Breast epithelium (tissue), 4 donors: ENCODE data around the gene EXPH5. TPM values are rescaled to one million over a fixed set of nuclear protein-coding genes. Genes with fewer than 3 reads are reported as not detected.

Experiments used
- DNase-seq, 2 donors: peaks; one replicate each; pipeline ENCODE4 v3.0.0-alpha.2; 2019; ENCODE audit warnings: low spot score in 2 of 2
- H3K27ac ChIP-seq, 2 donors: fragments of 200-600 bp; sonication (generic) in 1 of 2; one replicate each; pipeline ENCODE4 v1.5.1; 2016 to 2019; ENCODE audit warnings: mild to moderate bottlenecking in 1 of 2
- H3K27me3 ChIP-seq, 2 donors: fragments of 200-600 bp; sonication (generic) in 1 of 2; one replicate each; pipeline versions ENCODE4 v1.5.1 to v1.6.0; 2017 to 2019; ENCODE audit warnings: control low read depth in 1 of 2, mild to moderate bottlenecking in 1 of 2
- H3K36me3 ChIP-seq: fragments of 200-600 bp; one replicate; pipeline ENCODE4 v1.5.1; 2019
- H3K4me1 ChIP-seq, 2 donors: fragments of 200-600 bp; sonication (generic); one replicate each; pipeline ENCODE4 v1.5.1; 2016 to 2019; ENCODE audit warnings: control low read depth in 1 of 2
- H3K4me3 ChIP-seq, 3 donors: fragments of 200-600 bp; sonication (generic); 1 replicate in 2 of 3; 2 replicates in 1 of 3; pipeline ENCODE4 v1.5.1; 2016 to 2019; ENCODE audit warnings: mild to moderate bottlenecking in 3 of 3, moderate library complexity in 2 of 3
- H3K9me3 ChIP-seq, 2 donors: fragments of 200-600 bp; sonication (generic) in 1 of 2; one replicate each; pipeline ENCODE4 v1.5.1; 2016 to 2019; ENCODE audit warnings: control low read depth in 1 of 2
- CTCF ChIP-seq, 3 donors: fragments of 450-650 bp; IDR thresholded peaks; one replicate each; pipeline ENCODE4 v1.5.1; 2016 to 2017; ENCODE audit warnings: antibody characterized with exemption in 3 of 3, mild to moderate bottlenecking in 3 of 3, moderate library complexity in 3 of 3
- POLR2A ChIP-seq: fragments of 450-650 bp; IDR thresholded peaks from one replicate; pipeline ENCODE4 v1.6.1; 2016; ENCODE audit warnings: antibody characterized with exemption, mild to moderate bottlenecking, moderate library complexity
- POLR2AphosphoS5 ChIP-seq, 3 donors: sonication (generic); formaldehyde crosslinking; IDR thresholded peaks; one replicate each; pipeline ENCODE4 v1.6.1; 2017; ENCODE audit warnings: antibody characterized with exemption in 3 of 3
- intact Hi-C: fragments of 100-400 bp; cut with DNase I; formaldehyde crosslinking; loops from one replicate; pipeline ENCODE4 v1.15.1; 2023; ENCODE audit warnings: low total_unique reads
- total RNA-seq, 3 donors: library from RNA; depleted of rRNA; stranded (reverse); fragments of >200 nt; gene quantifications; one replicate each; pipeline ENCODE4 v1.1.0, GENCODE V29; 2016

Gene EXPH5
- total RNA-seq, 3 donors from 2014 or later: 3.2 to 16.8 (median 8.8) TPM

DNA sequence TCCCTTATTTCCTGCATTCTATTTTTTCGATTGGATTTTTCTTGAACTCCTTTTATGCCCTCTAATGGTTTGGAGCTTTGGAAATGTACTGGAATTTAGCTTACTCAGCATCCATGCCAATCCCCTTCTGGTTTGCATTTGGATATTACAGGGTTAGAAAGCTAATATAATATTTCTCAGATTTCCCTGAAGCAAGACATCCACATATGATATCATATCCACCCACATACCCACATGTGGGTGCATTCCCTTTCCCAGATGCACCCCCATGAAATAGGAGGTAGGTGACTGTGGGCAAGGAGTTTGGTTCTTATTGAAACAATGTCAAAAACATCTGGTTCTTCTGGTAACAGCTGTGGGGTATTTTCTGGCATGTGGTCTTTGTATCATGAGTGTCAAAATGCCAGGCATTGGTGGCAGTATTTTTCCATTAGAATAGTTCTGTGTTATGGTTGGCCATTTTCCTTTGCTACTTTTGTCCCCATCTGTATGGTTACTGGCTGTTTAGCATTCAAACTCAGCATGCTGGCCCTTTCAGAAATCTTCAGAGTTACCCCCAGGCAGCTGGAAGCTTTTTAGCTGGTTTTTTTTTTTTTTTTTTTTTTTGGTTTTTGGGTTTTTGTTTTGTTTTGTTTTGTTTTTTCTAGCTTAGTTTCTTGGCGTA, 38.6 kb upstream of the EXPH5 start:
- no peak overlapping the region for H3K27ac ChIP-seq
- DNase-seq: no peak
- no peaks in the 10 kb centered on the region for H3K36me3 ChIP-seq
- H3K27me3 ChIP-seq: no peaks in the 10 kb centered on the region
- no peaks in the 10 kb centered on the region for H3K4me1 ChIP-seq
- intact Hi-C loops: no loop called here
- H3K4me3 ChIP-seq: no peak overlapping the region
- no peak for TF ChIP-seq POLR2A
- no peak for TF ChIP-seq CTCF (IDR thresholded peaks at IDR 0.05)
- TF ChIP-seq POLR2AphosphoS5 (IDR thresholded peaks at IDR 0.05): no peak
- peaks cover 9% of the 10 kb centered on the region in 2 donors for H3K9me3 ChIP-seq

GRCh38 chr11:108629274-108629673, 35.7 kb upstream of the EXPH5 start:
- intact Hi-C loops: no loop called here
- no peak overlapping the region for H3K4me3 ChIP-seq
- no peak overlapping the region for H3K27ac ChIP-seq
- TF ChIP-seq POLR2AphosphoS5 (IDR thresholded peaks at IDR 0.05): no peak
- no peaks in the 10 kb centered on the region for H3K4me1 ChIP-seq
- no peak for DNase-seq
- H3K27me3 ChIP-seq: no peaks in the 10 kb centered on the region
- H3K36me3 ChIP-seq: no peaks in the 10 kb centered on the region
- H3K9me3 ChIP-seq: peaks cover 9% of the 10 kb centered on the region in 2 donors

DNA sequence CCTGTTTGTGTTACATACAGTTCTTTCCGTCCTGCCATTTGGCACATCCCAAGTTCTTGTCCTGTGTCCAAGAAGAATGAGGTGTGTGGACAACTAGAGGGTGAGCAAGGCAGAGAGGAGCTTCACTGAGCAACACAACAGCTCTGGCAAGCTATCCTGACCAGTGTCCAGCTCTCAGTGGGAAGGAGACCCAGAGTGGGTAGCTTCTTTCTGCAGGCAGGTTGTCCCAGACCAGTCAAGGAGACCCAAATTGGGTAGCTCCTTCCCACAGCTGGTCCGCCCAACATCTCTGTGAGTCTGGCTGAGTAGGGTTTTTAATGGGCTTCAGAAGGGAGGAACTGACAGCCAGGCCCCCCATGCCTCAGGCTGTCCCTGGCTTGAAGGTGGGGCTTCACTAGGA, 35.2 kb upstream of the EXPH5 start:
- Histone ChIP-seq H3K27me3 (no peaks in the 10 kb centered on the region), H3K4me3 (no peak overlapping the region), H3K9me3 (peaks cover 9% of the 10 kb centered on the region in 2 donors), H3K27ac (no peak overlapping the region), H3K4me1 (no peaks in the 10 kb centered on the region), H3K36me3 (no peaks in the 10 kb centered on the region)
- intact Hi-C loops: no loop called here
- TF ChIP-seq CTCF (IDR thresholded peaks at IDR 0.05) (no peak), POLR2AphosphoS5 (IDR thresholded peaks at IDR 0.05) (no peak), POLR2A (no peak)
- DNase-seq: no peak

DNA sequence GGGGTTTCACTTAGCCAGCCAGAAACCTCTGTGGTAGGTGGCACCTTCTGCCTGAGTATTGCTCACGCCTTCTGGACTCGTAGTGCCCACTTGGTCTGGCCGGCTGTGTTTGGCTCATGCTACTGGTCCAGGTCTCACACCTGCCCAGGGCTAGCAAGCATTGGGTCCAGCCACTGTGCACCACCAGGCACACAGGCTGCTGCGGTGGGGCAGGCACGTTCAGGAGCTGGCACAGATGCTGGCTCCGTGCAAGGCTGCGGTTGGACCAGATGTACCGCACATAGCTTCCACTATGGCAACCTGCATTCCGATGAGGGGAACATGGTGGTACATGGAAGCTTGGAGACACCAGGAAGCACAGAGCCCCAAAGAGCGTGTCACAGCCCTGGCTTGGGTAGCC, 34.8 kb upstream of the EXPH5 start:
- no peak overlapping the region for H3K4me3 ChIP-seq
- H3K36me3 ChIP-seq: no peaks in the 10 kb centered on the region
- peaks cover 9% of the 10 kb centered on the region in 2 donors for H3K9me3 ChIP-seq
- no peak overlapping the region for H3K27ac ChIP-seq
- DNase-seq: no peak
- no peaks in the 10 kb centered on the region for H3K4me1 ChIP-seq
- H3K27me3 ChIP-seq: no peaks in the 10 kb centered on the region
- intact Hi-C loops: no loop called here
- TF ChIP-seq POLR2A (no peak), POLR2AphosphoS5 (IDR thresholded peaks at IDR 0.05) (no peak), CTCF (IDR thresholded peaks at IDR 0.05) (no peak)

DNA sequence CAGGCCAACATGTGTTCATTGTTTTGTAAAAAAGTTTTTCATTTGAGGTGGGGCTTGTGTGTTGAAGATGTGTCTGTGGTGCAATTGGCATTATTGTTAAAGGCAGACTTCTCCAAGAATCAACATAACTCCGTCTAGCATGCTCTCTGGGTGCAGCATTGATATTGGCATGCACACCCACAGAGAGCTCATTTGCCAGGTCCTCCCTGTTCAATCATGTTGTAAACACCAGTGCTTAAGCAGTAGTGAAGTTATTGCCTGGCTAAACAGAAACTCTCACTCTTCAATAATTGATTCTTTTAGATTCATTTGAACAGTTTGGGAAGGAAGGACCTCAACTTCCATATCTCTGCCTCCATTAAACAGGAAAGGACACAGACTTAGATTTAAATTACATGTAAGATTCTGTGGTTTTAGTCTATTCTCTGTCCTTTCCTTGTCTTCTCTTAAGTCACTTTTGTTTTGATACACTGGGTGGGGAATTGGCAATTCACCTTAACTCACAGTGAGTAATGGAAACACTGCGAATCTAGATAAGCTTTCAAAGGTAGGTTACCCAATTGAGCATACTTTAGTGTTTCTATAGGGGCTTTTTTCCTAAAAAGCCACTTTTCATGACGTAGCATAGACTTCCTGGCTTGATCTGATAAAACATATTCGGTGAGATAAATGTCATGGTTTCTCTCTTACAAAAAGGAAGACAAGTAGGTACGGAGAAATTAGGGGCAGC, 30.8 kb upstream of the EXPH5 start:
- no peaks in the 10 kb centered on the region for H3K27me3 ChIP-seq
- H3K4me1 ChIP-seq: no peaks in the 10 kb centered on the region
- TF ChIP-seq POLR2AphosphoS5 (IDR thresholded peaks at IDR 0.05) (no peak), CTCF (IDR thresholded peaks at IDR 0.05) (no peak), POLR2A (no peak)
- peaks cover 8 to 9% of the 10 kb centered on the region in 2 donors for H3K9me3 ChIP-seq
- intact Hi-C loops: no loop called here
- no peaks in the 10 kb centered on the region for H3K36me3 ChIP-seq
- no peak overlapping the region for H3K4me3 ChIP-seq
- H3K27ac ChIP-seq: no peak overlapping the region
- no peak for DNase-seq
